ENCODE data around the gene THAP3.

GRCh38 chr1:6601923-6602668 is 22.6 kb upstream of the THAP3 start:
- no peak for TF ChIP-seq CTCF (conservative IDR thresholded peaks at IDR 0.05; ENCODE audit: low read length)
- TF ChIP-seq EZH2phosphoT487 (IDR thresholded peaks at IDR 0.05; ENCODE audit: borderline replicate concordance), result no peak
